Activated CD4-positive, alpha-beta T cell treated with anti-CD3 and anti-CD28 coated beads for 36 hours (primary cell): Measurements from ENCODE around the gene SNAPIN. TPM values are rescaled to one million over a fixed set of nuclear protein-coding genes. Genes with fewer than 3 reads are reported as not detected.

Experiments
- ATAC-seq: fragments of 200-7000 bp; cut with Tn5 transposase; one replicate; pipeline ENCODE4 v1.10.0; 2021; ENCODE audit warnings: mild to moderate bottlenecking, moderate library complexity
- CTCF ChIA-PET: fragments of 350-600 bp; sonication (Branson Sonifier 250); formaldehyde crosslinking; loops from one replicate; lab custom pipeline; 2021; ENCODE audit warnings: antibody characterized with exemption; lab: Charles Lee
- POLR2A ChIA-PET: fragments of 350-600 bp; sonication (Branson Sonifier 250); formaldehyde crosslinking; loops from one replicate; lab custom pipeline; 2021; ENCODE audit warnings: antibody characterized with exemption, inconsistent platforms; lab: Charles Lee
- DNase-seq: peaks from one replicate; pipeline ENCODE4 v3.0.0-alpha.2; 2020
- H3K27ac Mint-ChIP-seq: one replicate; pipeline ENCODE4 v1.8.0; 2021; ENCODE audit warnings: mixed read lengths
- H3K27me3 Mint-ChIP-seq: one replicate; pipeline ENCODE4 v1.8.0; 2021; ENCODE audit warnings: mixed read lengths
- H3K36me3 Mint-ChIP-seq: one replicate; pipeline ENCODE4 v1.8.0; 2021; ENCODE audit warnings: low read depth, mixed read lengths
- H3K4me1 Mint-ChIP-seq: one replicate; pipeline ENCODE4 v1.8.0; 2021; ENCODE audit warnings: mixed read lengths
- H3K4me3 Mint-ChIP-seq: one replicate; pipeline ENCODE4 v1.8.0; 2021; ENCODE audit warnings: mild to moderate bottlenecking, moderate library complexity, mixed read lengths
- H3K9me3 Mint-ChIP-seq: one replicate; pipeline ENCODE4 v1.8.0; 2021; ENCODE audit warnings: low read depth, mixed read lengths
- intact Hi-C, 2 experiments: fragments of 100-400 bp; cut with DNase I in 1 of 2; cut with micrococcal nuclease in 1 of 2; formaldehyde crosslinking; loops; one replicate each; pipeline versions ENCODE4 v1.14.2 to v1.15.1; 2022 to 2024; cut with DNase I, micrococcal nuclease
- total RNA-seq, 2 experiments: library from RNA; stranded (reverse); gene quantifications; one replicate each; pipeline ENCODE4 v1.2.3, GENCODE V29; 2021

The SNAPIN gene
- total RNA-seq, 2 experiments from 2014 or later, result 34.2 to 38.4 TPM

DNA sequence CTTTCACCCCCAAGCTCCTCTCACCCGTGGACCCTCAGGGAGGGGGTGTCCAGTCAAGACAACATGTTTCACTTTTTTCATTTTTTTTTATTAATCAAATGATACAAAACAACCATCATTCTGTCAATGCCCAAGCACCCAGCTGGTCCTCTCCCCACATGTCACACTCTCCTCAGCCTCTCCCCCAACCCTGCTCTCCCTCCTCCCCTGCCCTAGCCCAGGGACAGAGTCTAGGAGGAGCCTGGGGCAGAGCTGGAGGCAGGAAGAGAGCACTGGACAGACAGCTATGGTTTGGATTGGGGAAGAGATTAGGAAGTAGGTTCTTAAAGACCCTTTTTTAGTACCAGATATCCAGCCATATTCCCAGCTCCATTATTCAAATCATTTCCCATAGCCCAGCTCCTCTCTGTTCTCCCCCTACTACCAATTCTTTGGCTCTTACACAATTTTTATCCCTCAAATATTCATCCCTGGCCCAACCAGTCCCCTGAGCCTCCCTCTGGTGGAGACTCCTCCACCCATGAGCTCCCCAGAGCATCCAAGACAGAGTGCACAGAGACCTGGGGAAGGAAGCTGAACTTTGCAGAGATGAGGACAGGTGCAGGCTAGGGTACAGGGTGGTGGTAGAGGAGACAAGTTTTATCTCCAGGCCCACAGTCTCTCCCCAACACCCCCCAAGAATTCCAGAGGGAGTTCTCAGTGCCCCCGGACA, 44.2 kb upstream of the SNAPIN start:
- ATAC-seq, result no peak
- H3K36me3 Mint-ChIP-seq, result no peaks in the 10 kb centered on the region
- ChIA-PET POLR2A (interaction anchor here (0.7 to 0.8 kb wide), 2 partner anchors 27 to 37 kb away, joined by 3 to 7 read pairs; no protein-coding TSS in a partner anchor), CTCF (interaction anchor here (0.6 to 6.5 kb wide), 9 partner anchors 9 to 259 kb away, joined by 3 to 60 read pairs (median 4); partner anchors contain the start of genes S100A1 and S100A13)
- H3K27ac Mint-ChIP-seq, result no peak overlapping the region
- H3K4me3 Mint-ChIP-seq, result no peak overlapping the region
- DNase-seq, result no peak
- no peaks in the 10 kb centered on the region for H3K9me3 Mint-ChIP-seq
- intact Hi-C loops, result no loop called here
- peaks cover 20% of the 10 kb centered on the region for H3K4me1 Mint-ChIP-seq
- no peaks in the 10 kb centered on the region for H3K27me3 Mint-ChIP-seq

DNA sequence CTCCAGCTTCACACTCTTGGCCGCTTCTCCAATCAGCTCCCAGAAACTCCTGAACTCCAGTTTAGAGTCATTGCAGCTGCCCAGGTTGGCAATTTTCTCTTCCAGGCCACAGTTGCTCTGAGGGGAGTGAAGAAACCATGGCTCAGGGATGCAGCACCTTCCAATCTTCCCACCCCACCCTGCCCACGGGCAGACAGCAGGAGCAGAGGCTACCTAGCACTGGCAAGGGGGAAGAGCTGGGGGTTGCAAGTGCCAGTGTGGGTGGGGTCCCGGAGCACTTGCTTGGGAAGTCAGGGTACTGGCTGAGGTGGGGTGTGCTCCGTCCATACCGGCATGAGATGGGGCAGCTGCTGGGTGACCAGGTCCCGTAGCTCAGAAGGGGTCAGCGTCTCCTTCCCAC, 43.6 kb upstream of the SNAPIN start:
- intact Hi-C loops, result loop anchor here in 1 of 2 experiments (5.0 kb wide), 1 partner anchor 83 kb away; no protein-coding TSS in a partner anchor
- H3K4me3 Mint-ChIP-seq, result no peak overlapping the region
- no peaks in the 10 kb centered on the region for H3K36me3 Mint-ChIP-seq
- no peak overlapping the region for H3K27ac Mint-ChIP-seq
- ATAC-seq, result no peak
- CTCF ChIA-PET, result interaction anchor here (1.0 to 6.5 kb wide), 7 partner anchors 8 to 105 kb away, joined by 3 to 60 read pairs (median 4); partner anchors contain the start of genes S100A1 and S100A13
- POLR2A ChIA-PET, result interaction anchor here (0.7 kb wide), 1 partner anchor 37 kb away, joined by 7 read pairs; no protein-coding TSS in a partner anchor
- no peaks in the 10 kb centered on the region for H3K9me3 Mint-ChIP-seq
- H3K4me1 Mint-ChIP-seq, result peaks cover 20% of the 10 kb centered on the region
- DNase-seq, result no peak
- H3K27me3 Mint-ChIP-seq, result no peaks in the 10 kb centered on the region

DNA sequence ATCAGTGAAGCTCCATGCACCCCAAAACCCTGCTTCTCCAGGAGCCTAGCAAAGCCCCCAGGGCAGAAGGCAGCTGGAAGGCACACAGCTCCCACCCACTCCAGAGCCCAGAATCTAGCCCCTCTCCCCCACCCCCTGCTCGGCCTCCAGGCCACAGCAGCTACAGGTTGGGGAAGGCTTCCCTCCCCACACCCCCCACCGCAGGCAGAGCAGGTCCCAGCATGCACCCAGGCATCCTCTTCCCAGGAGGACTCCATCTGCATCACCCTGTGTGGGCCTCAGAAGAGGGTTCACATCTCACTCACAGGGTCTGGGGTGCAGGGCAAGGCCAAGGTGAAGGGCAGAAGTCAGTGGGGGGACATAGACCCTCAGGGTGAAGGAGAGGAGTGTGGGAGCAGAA, 43.1 kb upstream of the SNAPIN start:
- no peak overlapping the region for H3K27ac Mint-ChIP-seq
- DNase-seq, result no peak
- no peak for ATAC-seq
- H3K9me3 Mint-ChIP-seq, result no peaks in the 10 kb centered on the region
- H3K4me1 Mint-ChIP-seq, result peaks cover 20% of the 10 kb centered on the region
- H3K4me3 Mint-ChIP-seq, result no peak overlapping the region
- intact Hi-C loops, result loop anchor here in 1 of 2 experiments (5.0 kb wide), 1 partner anchor 83 kb away; no protein-coding TSS in a partner anchor
- H3K27me3 Mint-ChIP-seq, result no peaks in the 10 kb centered on the region
- no peaks in the 10 kb centered on the region for H3K36me3 Mint-ChIP-seq
- CTCF ChIA-PET, result interaction anchor here (0.6 to 6.5 kb wide), 7 partner anchors 8 to 106 kb away, joined by 3 to 60 read pairs (median 4); partner anchors contain the start of genes CHTOP, S100A1 and S100A13
- POLR2A ChIA-PET, result no interaction called here

DNA sequence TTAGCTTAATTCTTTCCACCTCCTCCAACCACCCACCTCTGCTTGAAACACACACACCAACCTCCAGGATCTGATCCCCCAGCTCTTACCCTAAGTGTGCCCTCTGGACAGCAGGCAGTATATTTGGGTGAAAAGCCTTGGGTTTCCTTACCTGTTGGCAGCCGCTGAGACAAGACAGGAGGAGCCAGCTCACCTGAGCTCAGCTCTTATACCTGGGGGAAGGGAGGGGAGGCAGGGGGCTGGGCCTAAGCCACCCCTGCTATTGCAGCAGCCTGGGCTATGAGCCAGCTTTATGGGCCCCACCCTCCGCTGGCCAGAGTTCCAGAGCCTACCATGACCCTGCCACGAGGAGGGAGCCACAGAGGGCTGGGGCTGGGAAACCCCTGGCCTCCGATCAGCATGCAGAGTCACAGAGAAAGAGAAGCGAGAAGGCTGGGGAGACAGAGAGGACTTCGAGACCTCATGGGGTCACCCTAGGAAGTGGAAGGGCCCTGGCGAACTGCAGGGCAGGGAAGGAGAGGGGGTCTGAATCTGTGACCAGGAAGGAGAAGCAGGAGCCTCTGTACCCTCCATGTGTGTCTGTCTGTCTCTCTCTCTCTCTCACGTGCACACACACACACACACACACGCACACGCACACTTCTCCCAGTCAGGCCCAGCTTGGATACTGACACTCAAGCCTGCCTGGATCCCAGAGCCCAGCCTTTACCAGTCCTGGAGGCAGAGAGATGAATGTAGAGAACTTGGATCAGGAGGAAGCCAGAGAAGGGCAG, 42.2 kb upstream of the SNAPIN start, which contains the start of gene S100A14:
TSS of gene S100A14 (minus strand) at position 182 of the 773 bp plus-strand sequence. CDS start 467 bp downstream, outside the sequence.
- H3K27me3 Mint-ChIP-seq, result no peaks in the 10 kb centered on the region
- ChIA-PET CTCF (interaction anchor here (0.6 to 6.5 kb wide), 12 partner anchors 9 to 107 kb away, joined by 3 to 60 read pairs (median 6); partner anchors contain the start of genes CHTOP, S100A1 and S100A13), POLR2A (no interaction called here)
- H3K27ac Mint-ChIP-seq, result peak within 1 kb of the TSS; percentile 39
- intact Hi-C loops, result loop anchor here in 1 of 2 experiments (5.0 kb wide), 1 partner anchor 84 kb away; no protein-coding TSS in a partner anchor
- H3K4me3 Mint-ChIP-seq, result no peak within 1 kb of the TSS
- no peak for ATAC-seq
- H3K4me1 Mint-ChIP-seq, result peaks cover 20% of the 10 kb centered on the region
- H3K9me3 Mint-ChIP-seq, result no peaks in the 10 kb centered on the region
- H3K36me3 Mint-ChIP-seq, result no peaks in the 10 kb centered on the region
- DNase-seq, result no peak

DNA sequence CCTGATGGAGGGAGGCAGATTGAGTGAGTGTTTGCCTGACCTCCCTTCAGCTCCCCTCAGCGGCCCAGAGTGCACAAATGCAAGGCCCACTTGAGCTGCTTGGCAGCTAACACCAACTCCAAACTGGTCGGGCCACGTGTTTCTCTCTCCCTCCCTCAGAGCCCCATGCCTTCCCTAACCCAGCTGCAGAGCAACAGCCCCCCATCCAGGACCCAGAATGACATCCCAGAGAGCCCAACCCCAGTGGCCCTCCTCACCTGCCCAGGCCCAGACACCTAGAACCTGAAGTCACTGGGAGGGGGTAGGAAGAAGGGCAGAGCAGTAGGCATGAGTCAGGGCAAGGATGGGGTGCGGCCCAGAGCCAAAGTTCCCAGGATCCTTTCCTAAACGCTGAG, 41.6 kb upstream of the SNAPIN start:
- intact Hi-C loops, result loop anchor here (1.0 to 5.0 kb wide), 6 partner anchors 16 to 108 kb away; no protein-coding TSS in a partner anchor
- ChIA-PET CTCF (interaction anchor here (0.6 to 6.5 kb wide), 12 partner anchors 10 to 107 kb away, joined by 3 to 60 read pairs (median 8); partner anchors contain the start of genes S100A1 and S100A13), POLR2A (no interaction called here)
- no peak for DNase-seq
- H3K9me3 Mint-ChIP-seq, result no peaks in the 10 kb centered on the region
- H3K36me3 Mint-ChIP-seq, result no peaks in the 10 kb centered on the region
- no peaks in the 10 kb centered on the region for H3K27me3 Mint-ChIP-seq
- no peak overlapping the region for H3K4me3 Mint-ChIP-seq
- ATAC-seq, result no peak
- H3K4me1 Mint-ChIP-seq, result peaks cover 20% of the 10 kb centered on the region
- peak overlapping the region; percentile 34 for H3K27ac Mint-ChIP-seq

DNA sequence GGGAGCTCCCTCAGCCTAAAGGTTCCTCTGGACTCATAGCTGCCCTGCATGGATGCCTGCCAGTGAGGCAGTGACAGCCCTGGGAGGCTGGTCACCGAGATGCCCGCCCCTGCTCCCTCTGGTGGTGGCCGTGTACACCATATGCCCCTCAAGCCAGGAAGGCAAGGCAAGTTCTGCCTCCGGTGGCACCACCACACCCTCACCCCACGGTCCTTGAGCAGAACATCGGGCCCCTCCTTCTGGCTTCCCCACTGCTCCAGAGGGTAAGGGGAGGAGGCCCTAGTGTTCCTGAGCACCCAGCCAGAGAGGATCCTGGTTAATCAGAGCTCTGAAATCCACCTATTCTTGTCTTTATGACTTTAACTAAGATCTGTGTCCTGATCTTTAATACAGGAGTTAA, 40.8 kb upstream of the SNAPIN start:
- intact Hi-C loops, result loop anchor here (1.0 to 5.0 kb wide), 6 partner anchors 16 to 108 kb away; no protein-coding TSS in a partner anchor
- ATAC-seq (peak; percentile 99), DNase-seq (peak; percentile 90)
- Mint-ChIP-seq H3K27me3 (no peaks in the 10 kb centered on the region), H3K27ac (peak overlapping the region; percentile 58), H3K36me3 (no peaks in the 10 kb centered on the region), H3K4me3 (no peak overlapping the region), H3K4me1 (peaks cover 20% of the 10 kb centered on the region), H3K9me3 (no peaks in the 10 kb centered on the region)
- ChIA-PET CTCF (interaction anchor here (0.6 to 6.5 kb wide), 23 partner anchors 10 to 598 kb away, joined by 3 to 60 read pairs (median 5); partner anchors contain the start of genes S100A1, S100A13 and S100A5), POLR2A (interaction anchor here (0.7 kb wide), 1 partner anchor 368 kb away, joined by 3 read pairs; the partner anchor contains the start of gene RAB13)

DNA sequence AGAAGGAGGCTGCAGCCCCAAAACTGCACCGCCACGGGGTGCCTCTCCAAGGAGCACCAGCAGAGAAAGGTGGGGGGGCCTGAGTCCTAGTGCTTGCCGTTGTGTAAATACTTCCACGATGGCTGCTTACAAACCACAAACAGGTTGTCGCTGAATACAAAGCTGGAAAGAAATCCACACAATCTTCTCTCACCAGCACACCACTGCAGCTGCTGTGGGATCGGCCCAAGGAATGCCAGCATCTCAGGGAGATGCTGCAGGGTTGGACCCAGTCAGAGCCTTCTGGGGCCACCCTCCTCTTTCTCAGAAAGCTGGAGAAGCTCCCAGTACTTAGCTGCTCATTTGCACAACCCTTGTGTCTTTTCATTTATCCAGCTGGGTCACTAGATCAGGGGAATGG, 39.3 kb upstream of the SNAPIN start:
- ATAC-seq, result no peak
- Mint-ChIP-seq H3K4me3 (no peak overlapping the region), H3K9me3 (no peaks in the 10 kb centered on the region), H3K4me1 (peaks cover 20% of the 10 kb centered on the region), H3K27ac (no peak overlapping the region), H3K36me3 (no peaks in the 10 kb centered on the region), H3K27me3 (no peaks in the 10 kb centered on the region)
- POLR2A ChIA-PET, result no interaction called here
- no peak for DNase-seq
- intact Hi-C loops, result loop anchor here in 1 of 2 experiments (5.0 kb wide), 1 partner anchor 87 kb away; no protein-coding TSS in a partner anchor
- CTCF ChIA-PET, result interaction anchor here (0.6 to 6.5 kb wide), 12 partner anchors 10 to 368 kb away, joined by 3 to 60 read pairs (median 6); partner anchors contain the start of genes S100A1 and S100A13

DNA sequence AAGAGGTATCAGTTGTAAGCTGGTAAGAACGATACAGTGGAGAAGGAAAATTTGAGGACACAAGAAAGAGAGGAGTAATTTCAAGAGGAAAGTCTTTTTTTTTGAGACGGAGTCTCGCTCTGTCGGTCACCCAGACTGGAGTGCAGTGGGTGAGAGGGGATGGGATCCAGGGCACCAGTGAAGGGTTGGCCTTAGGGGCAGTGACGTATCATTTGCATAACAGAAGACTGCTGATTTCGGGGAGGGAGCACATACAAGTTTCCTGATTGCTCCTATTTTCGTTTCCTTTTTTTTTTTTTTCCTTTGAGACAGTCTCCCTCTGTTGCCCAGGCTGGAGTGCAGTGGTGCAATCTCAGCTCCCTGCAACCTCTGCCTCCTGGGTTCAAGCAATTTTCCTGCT, 35.4 kb upstream of the SNAPIN start:
- H3K36me3 Mint-ChIP-seq, result no peaks in the 10 kb centered on the region
- H3K27me3 Mint-ChIP-seq, result peaks cover 2% of the 10 kb centered on the region
- no peaks in the 10 kb centered on the region for H3K4me1 Mint-ChIP-seq
- no peak overlapping the region for H3K27ac Mint-ChIP-seq
- H3K9me3 Mint-ChIP-seq, result no peaks in the 10 kb centered on the region
- H3K4me3 Mint-ChIP-seq, result peak overlapping the region; percentile 17
- DNase-seq (no peak), ATAC-seq (no peak)
- intact Hi-C loops, result no loop called here
- CTCF ChIA-PET, result interaction anchor here (0.7 to 2.6 kb wide), 6 partner anchors 9 to 126 kb away, joined by 3 to 9 read pairs (median 4); partner anchors contain the start of gene CHTOP
- POLR2A ChIA-PET, result no interaction called here

DNA sequence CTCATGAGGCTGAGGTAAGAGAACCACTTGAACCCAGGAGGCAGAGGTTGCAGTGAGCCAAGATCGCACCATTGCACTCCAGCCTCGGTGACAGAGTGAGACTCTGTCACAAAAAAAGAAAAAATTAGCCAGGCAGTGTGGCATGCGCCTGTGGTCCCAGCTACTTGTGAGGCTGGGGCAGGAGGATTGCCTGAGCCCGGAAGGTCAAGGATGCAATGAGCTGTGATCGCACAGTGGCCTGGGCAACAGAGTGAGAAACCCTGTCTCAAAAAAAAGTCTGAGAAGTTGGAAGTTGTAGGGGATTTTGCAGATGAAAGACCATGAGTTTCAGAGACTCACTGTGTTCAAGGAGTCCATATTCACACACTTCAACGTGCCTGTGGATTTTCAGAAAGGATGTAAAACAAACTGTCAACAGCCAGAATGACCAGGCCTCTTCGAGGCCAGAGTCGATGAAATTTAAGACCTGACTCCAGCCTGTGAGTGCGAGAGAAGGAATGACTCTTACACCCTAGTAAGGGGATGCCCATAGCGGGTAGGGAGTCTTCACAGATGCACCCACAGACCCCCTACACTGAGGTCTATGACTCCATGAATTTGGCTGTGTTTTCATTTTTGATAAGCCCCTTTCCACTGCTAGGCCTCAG, 33.4 kb upstream of the SNAPIN start:
- ATAC-seq (no peak), DNase-seq (no peak)
- intact Hi-C loops, result no loop called here
- ChIA-PET CTCF (interaction anchor here (1.0 to 2.6 kb wide), 2 partner anchors 43 to 93 kb away, joined by 3 to 9 read pairs; no protein-coding TSS in a partner anchor), POLR2A (interaction anchor here (0.7 kb wide), 1 partner anchor 85 kb away, joined by 3 read pairs; no protein-coding TSS in a partner anchor)
- H3K9me3 Mint-ChIP-seq, result no peaks in the 10 kb centered on the region
- H3K4me3 Mint-ChIP-seq, result no peak overlapping the region
- H3K27me3 Mint-ChIP-seq, result peaks cover 2% of the 10 kb centered on the region
- no peaks in the 10 kb centered on the region for H3K4me1 Mint-ChIP-seq
- no peak overlapping the region for H3K27ac Mint-ChIP-seq
- H3K36me3 Mint-ChIP-seq, result no peaks in the 10 kb centered on the region

DNA sequence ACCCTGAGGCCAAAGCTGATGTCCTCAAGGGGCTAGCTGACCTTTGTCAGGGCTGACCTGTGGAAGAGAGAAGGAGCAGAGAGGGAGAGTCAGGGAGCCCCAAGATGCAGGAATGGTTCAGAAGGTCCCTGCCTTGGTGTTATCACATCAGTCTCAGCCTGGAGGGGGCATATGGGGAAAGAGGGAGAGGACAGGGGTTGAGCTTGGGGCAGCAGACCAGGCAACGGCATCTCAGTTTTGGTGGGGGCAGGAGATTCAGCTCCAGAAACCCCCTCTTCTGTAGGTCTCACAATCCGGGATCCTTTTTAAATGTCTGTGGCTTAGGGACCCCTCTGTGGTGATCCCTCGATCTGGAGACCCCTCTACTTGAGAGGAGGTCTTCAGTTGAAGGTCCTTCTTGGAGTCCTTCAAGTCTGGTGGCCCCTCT, 32.0 kb upstream of the SNAPIN start:
- no peaks in the 10 kb centered on the region for H3K36me3 Mint-ChIP-seq
- POLR2A ChIA-PET, result no interaction called here
- peaks cover 2% of the 10 kb centered on the region for H3K27me3 Mint-ChIP-seq
- intact Hi-C loops, result no loop called here
- ATAC-seq (no peak), DNase-seq (no peak)
- CTCF ChIA-PET, result interaction anchor here (0.6 to 7.1 kb wide), 4 partner anchors 10 to 116 kb away, joined by 3 to 60 read pairs (median 4); partner anchors contain the start of gene S100A14
- H3K9me3 Mint-ChIP-seq, result no peaks in the 10 kb centered on the region
- no peak overlapping the region for H3K4me3 Mint-ChIP-seq
- peaks cover 9% of the 10 kb centered on the region for H3K4me1 Mint-ChIP-seq
- H3K27ac Mint-ChIP-seq, result no peak overlapping the region
